Memory B cell (primary cell): ENCODE results near the gene MDFI.

Source experiments
- ATAC-seq: fragments of 150-1000 bp; cut with Tn5 transposase; 2 replicates; pipeline ENCODE4 v1.10.0; 2021; ENCODE audit warnings: low read depth, mild to moderate bottlenecking, moderate library complexity
- DNase-seq, 2 donors: peaks; one replicate each; pipeline ENCODE4 v3.0.0; 2022; ENCODE audit warnings: low spot score in 2 of 2
- H3K27ac Mint-ChIP-seq: one replicate; pipeline ENCODE4 v1.8.0; 2022; ENCODE audit warnings: mild to moderate bottlenecking, moderate library complexity, mixed read lengths
- H3K27me3 Mint-ChIP-seq: one replicate; pipeline ENCODE4 v1.8.0; 2022; ENCODE audit warnings: mixed read lengths
- H3K36me3 Mint-ChIP-seq: one replicate; pipeline ENCODE4 v1.8.0; 2022; ENCODE audit warnings: mild to moderate bottlenecking, mixed read lengths
- H3K4me1 Mint-ChIP-seq: one replicate; pipeline ENCODE4 v1.8.0; 2022; ENCODE audit warnings: mixed read lengths
- H3K4me3 Mint-ChIP-seq: one replicate; pipeline ENCODE4 v1.8.0; 2022; ENCODE audit warnings: mild to moderate bottlenecking, moderate library complexity, mixed read lengths
- H3K9me3 Mint-ChIP-seq: one replicate; pipeline ENCODE4 v1.8.0; 2022; ENCODE audit warnings: mixed read lengths

The MDFI gene

DNA sequence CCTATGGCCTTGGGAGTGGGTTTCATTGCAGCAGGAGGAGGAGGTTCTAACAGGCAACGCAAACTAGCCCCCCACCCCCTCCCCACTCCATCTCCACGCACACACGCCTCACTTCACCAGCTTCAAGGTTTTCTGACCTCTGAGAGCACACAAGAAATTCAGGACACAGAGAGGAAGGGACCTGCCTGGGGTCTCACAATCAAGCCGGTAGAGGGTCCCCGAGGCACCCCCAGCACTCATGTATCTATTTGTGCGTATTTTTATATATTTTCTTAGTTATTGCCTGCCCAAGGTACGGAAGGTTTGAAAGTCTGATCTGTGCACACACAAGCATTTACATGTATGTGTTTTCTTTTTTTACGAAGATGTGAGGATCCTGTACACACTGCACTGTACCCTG is 16.9 kb downstream of the MDFI start:
- peaks cover 24% of the 10 kb centered on the region for H3K27me3 Mint-ChIP-seq
- no peak for DNase-seq

GRCh38 chr6:41655646-41656001 is 17.4 kb downstream of the MDFI start:
- Mint-ChIP-seq H3K4me1 (peaks cover 3% of the 10 kb centered on the region), H3K27ac (no peak overlapping the region), H3K9me3 (no peaks in the 10 kb centered on the region), H3K27me3 (peaks cover 24% of the 10 kb centered on the region), H3K4me3 (no peak overlapping the region), H3K36me3 (no peaks in the 10 kb centered on the region)
- ATAC-seq (no peak), DNase-seq (no peak)

More for the DNA sequence above, 16.9 kb downstream of the MDFI start:
- H3K27ac Mint-ChIP-seq = no peak overlapping the region
- H3K9me3 Mint-ChIP-seq = no peaks in the 10 kb centered on the region
- no peak for ATAC-seq
- no peak overlapping the region for H3K4me3 Mint-ChIP-seq
- peaks cover 3% of the 10 kb centered on the region for H3K4me1 Mint-ChIP-seq
- no peaks in the 10 kb centered on the region for H3K36me3 Mint-ChIP-seq

DNA sequence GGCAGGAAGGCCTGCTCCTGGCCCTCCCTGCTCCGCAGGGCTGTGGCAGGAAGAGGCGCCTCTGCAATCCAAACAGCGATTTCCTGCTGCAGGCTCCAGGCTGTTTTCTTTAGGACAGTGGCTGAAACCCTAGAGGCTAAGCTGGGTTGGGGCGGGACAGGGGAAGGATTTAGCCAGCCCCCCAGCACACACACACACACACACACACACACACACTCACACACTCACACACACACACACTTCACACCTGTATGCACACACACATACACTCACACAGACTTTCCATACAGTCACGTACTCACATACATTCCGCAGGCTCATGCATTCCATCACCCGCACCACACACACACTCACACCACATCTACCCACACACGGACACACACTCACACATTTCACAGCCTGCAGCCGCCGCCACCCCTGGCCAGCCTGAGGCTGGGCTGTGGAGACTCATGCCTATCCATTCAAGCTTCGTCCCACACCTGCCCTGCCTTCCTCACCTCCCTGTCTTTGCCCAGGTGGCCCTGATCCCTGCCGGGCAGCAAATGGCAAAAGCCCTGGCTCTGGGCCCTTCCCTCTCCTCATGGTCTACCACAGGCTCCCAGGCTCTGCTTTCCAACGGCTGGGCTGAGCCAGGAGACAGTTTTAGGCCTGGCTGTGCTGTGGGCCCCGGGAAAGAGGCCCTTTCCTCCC is 17.9 kb downstream of the MDFI start:
- no peaks in the 10 kb centered on the region for H3K9me3 Mint-ChIP-seq
- H3K4me1 Mint-ChIP-seq = peaks cover 3% of the 10 kb centered on the region
- no peak overlapping the region for H3K27ac Mint-ChIP-seq
- ATAC-seq (no peak), DNase-seq (no peak)
- no peaks in the 10 kb centered on the region for H3K36me3 Mint-ChIP-seq
- H3K27me3 Mint-ChIP-seq = peaks cover 24% of the 10 kb centered on the region
- no peak overlapping the region for H3K4me3 Mint-ChIP-seq

- DNase-seq (no peak), ATAC-seq (no peak)
- no peak overlapping the region for H3K27ac Mint-ChIP-seq
- no peaks in the 10 kb centered on the region for H3K36me3 Mint-ChIP-seq
- H3K4me3 Mint-ChIP-seq = no peak overlapping the region
- peaks cover 20% of the 10 kb centered on the region for H3K27me3 Mint-ChIP-seq
- no peaks in the 10 kb centered on the region for H3K9me3 Mint-ChIP-seq
- H3K4me1 Mint-ChIP-seq = peaks cover 3% of the 10 kb centered on the region
Observed at GRCh38 chr6:41657131-41658094, 19.1 kb downstream of the MDFI start.

DNA sequence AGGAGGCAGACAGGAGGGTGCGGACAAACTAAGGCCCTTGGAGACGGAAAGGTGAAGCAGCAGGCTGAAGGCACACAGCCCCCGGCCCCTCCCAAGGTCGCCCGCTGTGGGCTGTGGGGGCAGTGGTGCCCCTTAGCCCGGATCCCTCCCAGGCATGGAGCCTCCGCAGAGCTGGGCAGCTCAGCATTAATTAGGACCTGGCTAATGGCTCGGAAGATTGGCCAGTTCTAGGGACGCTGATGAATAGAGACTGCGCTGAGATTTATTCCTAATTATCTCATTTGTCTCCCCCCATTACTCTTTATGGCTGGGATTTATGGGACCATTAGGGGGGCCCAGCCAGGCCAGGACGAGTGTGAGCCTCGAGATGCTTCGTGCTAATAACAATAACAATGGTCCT is 20.4 kb downstream of the MDFI start:
- DNase-seq (no peak), ATAC-seq (no peak)
- Mint-ChIP-seq H3K36me3 (no peaks in the 10 kb centered on the region), H3K4me1 (peaks cover 3% of the 10 kb centered on the region), H3K27ac (no peak overlapping the region), H3K4me3 (no peak overlapping the region), H3K9me3 (no peaks in the 10 kb centered on the region), H3K27me3 (peaks cover 20% of the 10 kb centered on the region)

- Mint-ChIP-seq H3K4me3 (no peak overlapping the region), H3K27me3 (peaks cover 17% of the 10 kb centered on the region), H3K36me3 (no peaks in the 10 kb centered on the region), H3K9me3 (no peaks in the 10 kb centered on the region), H3K27ac (no peak overlapping the region), H3K4me1 (peaks cover 3% of the 10 kb centered on the region)
- DNase-seq (no peak), ATAC-seq (no peak)
Observed at GRCh38 chr6:41659935-41660334, 21.7 kb downstream of the MDFI start.

- Mint-ChIP-seq H3K9me3 (no peaks in the 10 kb centered on the region), H3K27me3 (peaks cover 2% of the 10 kb centered on the region), H3K4me1 (no peaks in the 10 kb centered on the region), H3K36me3 (no peaks in the 10 kb centered on the region), H3K27ac (no peak overlapping the region), H3K4me3 (no peak overlapping the region)
- ATAC-seq (no peak), DNase-seq (no peak)
Observed at GRCh38 chr6:41663568-41663967, 25.3 kb downstream of the MDFI start.

DNA sequence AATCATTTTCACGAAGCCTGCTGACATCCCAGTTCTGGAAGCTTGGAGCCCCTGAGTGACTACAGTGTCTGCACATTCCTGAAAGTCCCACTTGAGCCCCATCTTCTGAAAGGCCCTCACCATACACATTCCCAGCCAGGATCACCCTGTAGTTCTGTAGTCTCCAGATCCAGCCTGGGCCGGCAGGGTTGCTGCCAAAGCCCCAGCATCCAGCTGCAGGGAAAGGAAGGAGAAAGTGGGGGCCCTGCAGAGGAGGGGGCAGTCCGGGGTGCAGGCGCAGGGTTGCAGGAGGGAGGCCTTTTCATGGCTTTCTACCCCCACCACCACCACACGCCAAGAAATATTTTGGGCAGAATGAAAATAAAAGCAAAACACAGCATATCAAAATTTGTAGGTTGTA is 26.0 kb downstream of the MDFI start:
- no peak overlapping the region for H3K27ac Mint-ChIP-seq
- no peak overlapping the region for H3K4me3 Mint-ChIP-seq
- peaks cover 2% of the 10 kb centered on the region for H3K27me3 Mint-ChIP-seq
- ATAC-seq = no peak
- H3K9me3 Mint-ChIP-seq = no peaks in the 10 kb centered on the region
- H3K4me1 Mint-ChIP-seq = no peaks in the 10 kb centered on the region
- no peak for DNase-seq
- H3K36me3 Mint-ChIP-seq = no peaks in the 10 kb centered on the region

- no peak for DNase-seq
- Mint-ChIP-seq H3K9me3 (no peaks in the 10 kb centered on the region), H3K27me3 (peaks cover 8% of the 10 kb centered on the region), H3K4me3 (no peak overlapping the region), H3K36me3 (peaks cover 2% of the 10 kb centered on the region), H3K27ac (no peak overlapping the region), H3K4me1 (no peaks in the 10 kb centered on the region)
- no peak for ATAC-seq
Observed at GRCh38 chr6:41667195-41667594, 28.9 kb downstream of the MDFI start.

- Mint-ChIP-seq H3K27me3 (peaks cover 8% of the 10 kb centered on the region), H3K9me3 (no peaks in the 10 kb centered on the region)
- no peak for ATAC-seq
Observed at GRCh38 chr6:41668968-41669367, 30.7 kb downstream of the MDFI start.

GRCh38 chr6:41670703-41671360 is 32.6 kb downstream of the MDFI start:
- Mint-ChIP-seq H3K27me3 (peaks cover 12% of the 10 kb centered on the region), H3K4me3 (no peak overlapping the region), H3K9me3 (no peaks in the 10 kb centered on the region), H3K4me1 (no peaks in the 10 kb centered on the region), H3K27ac (no peak overlapping the region), H3K36me3 (peaks cover 2% of the 10 kb centered on the region)
- no peak for DNase-seq
- no peak for ATAC-seq

More at GRCh38 chr6:41668968-41669367, 30.7 kb downstream of the MDFI start:
- Mint-ChIP-seq H3K4me1 (no peaks in the 10 kb centered on the region), H3K4me3 (no peak overlapping the region), H3K36me3 (peaks cover 2% of the 10 kb centered on the region), H3K27ac (no peak overlapping the region)
- DNase-seq = no peak

- ATAC-seq (no peak), DNase-seq (no peak)
- Mint-ChIP-seq H3K9me3 (no peaks in the 10 kb centered on the region), H3K27me3 (peaks cover 14% of the 10 kb centered on the region), H3K27ac (no peak overlapping the region), H3K4me3 (no peak overlapping the region), H3K36me3 (peaks cover 2% of the 10 kb centered on the region), H3K4me1 (no peaks in the 10 kb centered on the region)
Observed at GRCh38 chr6:41671376-41671775, 33.1 kb downstream of the MDFI start.

DNA sequence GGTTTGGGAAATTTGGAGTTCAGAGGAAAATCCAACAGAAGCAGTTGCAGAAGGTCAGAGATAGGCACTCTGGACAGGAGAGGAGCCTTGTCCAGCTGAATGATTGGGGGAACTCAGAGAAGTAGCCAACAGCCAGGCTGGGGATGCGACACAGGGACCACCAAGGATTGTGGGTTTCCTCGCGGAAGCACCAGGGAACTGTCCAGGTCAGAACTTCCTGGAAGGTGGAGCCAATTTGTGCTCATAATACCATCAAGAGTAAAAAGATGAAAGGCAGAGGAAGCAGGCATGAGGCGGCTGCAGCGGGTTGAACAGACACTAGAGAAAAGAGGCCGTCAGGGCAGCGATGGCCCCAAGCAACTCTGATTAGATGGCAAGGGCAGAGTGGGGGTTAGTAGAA is 33.7 kb downstream of the MDFI start:
- ATAC-seq = no peak
- no peak for DNase-seq
- H3K27ac Mint-ChIP-seq = no peak overlapping the region
- H3K4me3 Mint-ChIP-seq = no peak overlapping the region
- peaks cover 18% of the 10 kb centered on the region for H3K27me3 Mint-ChIP-seq
- H3K4me1 Mint-ChIP-seq = peaks cover 1% of the 10 kb centered on the region
- no peaks in the 10 kb centered on the region for H3K9me3 Mint-ChIP-seq
- H3K36me3 Mint-ChIP-seq = peaks cover 2% of the 10 kb centered on the region
